Sigmoid colon (tissue), 4 donors: ENCODE data around the gene DENND1B.

Experiments
- CTCF ChIP-seq, 4 experiments: fragments of 450-650 bp in 3 of 4; fragments of 200-600 bp in 1 of 4; IDR thresholded peaks; one replicate each; pipeline ENCODE4 v1.5.1; 2016 to 2019; ENCODE audit warnings: antibody characterized with exemption in 4 of 4, mild to moderate bottlenecking in 3 of 4, moderate library complexity in 2 of 4
- EP300 ChIP-seq, 4 donors: sonication (generic); formaldehyde crosslinking; IDR thresholded peaks; one replicate each; pipeline ENCODE4 v1.6.1; 2017; ENCODE audit warnings: antibody characterized with exemption in 4 of 4
- POLR2A ChIP-seq, 2 donors: fragments of 450-650 bp; IDR thresholded peaks; one replicate each; pipeline ENCODE4 v1.6.1; 2016; ENCODE audit warnings: antibody characterized with exemption in 2 of 2, mild to moderate bottlenecking in 2 of 2, moderate library complexity in 2 of 2

GRCh38 chr1:197801111-197801482 lies 25.8 kb upstream of the DENND1B start:
- TF ChIP-seq CTCF (IDR thresholded peaks at IDR 0.05) (no peak), POLR2A (IDR thresholded peaks at IDR 0.05) (no peak), EP300 (IDR thresholded peaks at IDR 0.05) (no peak)
